Adrenal gland (tissue), 12 donors: Measurements from ENCODE around the gene PTPRE. TPM values are rescaled to one million over a fixed set of nuclear protein-coding genes. Genes with fewer than 3 reads are reported as not detected.

Experiments
- DNase-seq, 7 donors: peaks; one replicate each; pipeline ENCODE4 v3.0.0-alpha.2; 2019 to 2020
- H3K27ac ChIP-seq, 5 donors: fragments of 200-600 bp; sonication (generic) in 4 of 5; 1 replicate in 3 of 5; 2 replicates in 2 of 5; pipeline versions ENCODE4 v1.5.1 to v1.8.0; 2016 to 2020; ENCODE audit warnings: mild to moderate bottlenecking in 1 of 5
- H3K27me3 ChIP-seq: fragments of 200-600 bp; 2 replicates; pipeline ENCODE4 v1.8.0; 2021
- H3K36me3 ChIP-seq, 2 donors: fragments of 200-600 bp; replicated peaks in 1 of 2; 1 replicate in 1 of 2; 2 replicates in 1 of 2; pipeline versions ENCODE4 v1.5.1 to v1.8.0; 2018 to 2022
- H3K4me1 ChIP-seq, 2 donors: fragments of 200-600 bp; replicated peaks in 1 of 2; 1 replicate in 1 of 2; 2 replicates in 1 of 2; pipeline versions ENCODE4 v1.5.1 to v1.8.0; 2018 to 2021
- H3K4me3 ChIP-seq, 4 donors: fragments of 200-600 bp; sonication (generic) in 3 of 4; one replicate each; pipeline ENCODE4 v1.5.1; 2016 to 2018
- H3K9me3 ChIP-seq, 3 donors: fragments of 200-600 bp; sonication (generic) in 1 of 3; replicated peaks in 1 of 3; 1 replicate in 2 of 3; 2 replicates in 1 of 3; pipeline versions ENCODE4 v1.5.1 to v1.8.0; 2016 to 2021
- POLR2A ChIP-seq, 2 donors: fragments of 450-650 bp; IDR thresholded peaks; one replicate each; pipeline ENCODE4 v1.6.1; 2017; ENCODE audit warnings: antibody characterized with exemption in 2 of 2, mild to moderate bottlenecking in 2 of 2, moderate library complexity in 1 of 2
- WGBS, 4 donors: extraction: QIAGEN DNeasy Blood & Tissue Kit in 2 of 4; methylation state at CpG; one replicate each; pipeline versions ENCODE4 v1.1.5 to v1.1.7; 2013 to 2017; 5-methylcytosine and 5-hydroxymethylcytosine counted together
- intact Hi-C, 2 donors: fragments of 100-400 bp; cut with DNase I; formaldehyde crosslinking; loops; one replicate each; pipeline versions ENCODE4 v1.14.1 to v1.15.0; 2022 to 2023
- polyA plus RNA-seq, 3 donors: library from polyadenylated mRNA; stranded (reverse); fragments of 200-250 nt in 2 of 3; fragments of 350-450 nt in 1 of 3; fragmentation: Illumina TruSeq in 1 of 3; extraction: RNeasy Lipid Tissue Mini Kit (QIAGEN cat#74804) in 1 of 3; gene quantifications; one replicate each; pipeline ENCODE4 v1.2.3, GENCODE V29; 2013 to 2014
- total RNA-seq, 9 donors: library from RNA; depleted of rRNA in 4 of 9; stranded (reverse); fragments of >200 nt in 4 of 9; fragments of 120-200 nt in 1 of 9; fragmentation: NEBNext Ultra II Directional in 1 of 9; extraction: Animal tissue kit (Norgen Biotek cat#: 25700) in 1 of 9; gene quantifications; one replicate each; pipeline versions ENCODE4 v1.1.0 to v1.2.4, GENCODE V29; 2013 to 2023
- TF ChIP-seq, protein P1 (sequence below), 6 experiments: fragments of 450-650 bp in 4 of 6; fragments of 200-600 bp in 2 of 6; sonication (generic) in 1 of 6; IDR thresholded peaks; 1 replicate in 5 of 6; 2 replicates in 1 of 6; pipeline versions ENCODE4 v1.5.1 to v1.8.0; 2016 to 2021; ENCODE audit warnings: antibody characterized with exemption in 6 of 6, mild to moderate bottlenecking in 2 of 6, moderate library complexity in 1 of 6
- donor health status: healthy with polysubstance abuse.
- donor health status: Bipolar disorder and iron deficiency.
- donor health status: DM: yes; HTN: yes; CAD: no.
- donor health status: DM: no; HTN: no; CAD: no.
- donor health status: DM: no; HTN: no; CAD: no.
- donor health status: DM: yes; HTN: yes; CAD: no.

The PTPRE gene
- total and polyA plus RNA-seq, 12 donors = 7.6 to 52.8 (median 41.0) TPM

DNA sequence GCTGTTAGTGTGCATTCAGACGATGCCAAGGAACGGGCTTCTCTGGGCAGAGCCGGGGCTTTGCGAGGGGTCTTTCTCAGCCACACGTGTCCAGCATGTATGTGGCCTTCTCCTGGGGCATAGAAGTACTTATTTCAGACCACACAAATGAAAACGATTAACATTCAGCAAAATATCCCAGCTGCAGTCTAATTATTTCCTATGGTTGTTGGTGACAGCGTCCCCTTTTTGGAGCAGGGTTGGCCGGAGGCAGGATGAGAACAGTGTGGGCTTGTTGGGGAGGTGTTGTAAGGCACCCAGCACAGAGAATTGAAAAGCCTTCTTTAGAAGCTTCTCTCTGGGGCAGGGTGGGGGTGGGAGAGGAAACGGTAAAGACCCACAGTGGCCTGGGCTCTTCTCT, 54.2 kb downstream of the PTPRE start:
- Histone ChIP-seq H3K27ac (peak overlapping the region in 1 of 5 donors; percentile 89), H3K4me3 (no peak overlapping the region), H3K27me3 (no peaks in the 10 kb centered on the region), H3K9me3 (no peaks in the 10 kb centered on the region), H3K36me3 (no peaks in the 10 kb centered on the region), H3K4me1 (peaks cover 9 to 16% of the 10 kb centered on the region in 2 donors)
- intact Hi-C loops = no loop called here
- no peak for DNase-seq
- 79 to 86% (median 82%) methylated on average over 9 of the region's 9 CpGs for WGBS, 4 donors
- no peak for TF ChIP-seq POLR2A (IDR thresholded peaks at IDR 0.05)
- TF ChIP-seq, protein P1, sequence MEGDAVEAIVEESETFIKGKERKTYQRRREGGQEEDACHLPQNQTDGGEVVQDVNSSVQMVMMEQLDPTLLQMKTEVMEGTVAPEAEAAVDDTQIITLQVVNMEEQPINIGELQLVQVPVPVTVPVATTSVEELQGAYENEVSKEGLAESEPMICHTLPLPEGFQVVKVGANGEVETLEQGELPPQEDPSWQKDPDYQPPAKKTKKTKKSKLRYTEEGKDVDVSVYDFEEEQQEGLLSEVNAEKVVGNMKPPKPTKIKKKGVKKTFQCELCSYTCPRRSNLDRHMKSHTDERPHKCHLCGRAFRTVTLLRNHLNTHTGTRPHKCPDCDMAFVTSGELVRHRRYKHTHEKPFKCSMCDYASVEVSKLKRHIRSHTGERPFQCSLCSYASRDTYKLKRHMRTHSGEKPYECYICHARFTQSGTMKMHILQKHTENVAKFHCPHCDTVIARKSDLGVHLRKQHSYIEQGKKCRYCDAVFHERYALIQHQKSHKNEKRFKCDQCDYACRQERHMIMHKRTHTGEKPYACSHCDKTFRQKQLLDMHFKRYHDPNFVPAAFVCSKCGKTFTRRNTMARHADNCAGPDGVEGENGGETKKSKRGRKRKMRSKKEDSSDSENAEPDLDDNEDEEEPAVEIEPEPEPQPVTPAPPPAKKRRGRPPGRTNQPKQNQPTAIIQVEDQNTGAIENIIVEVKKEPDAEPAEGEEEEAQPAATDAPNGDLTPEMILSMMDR (IDR thresholded peaks at IDR 0.05) = no peak

GRCh38 chr10:127962205-127962604, 55.3 kb downstream of the PTPRE start:
- Histone ChIP-seq H3K4me1 (peaks cover 9 to 23% of the 10 kb centered on the region in 2 donors), H3K27ac (peak overlapping the region in 1 of 5 donors; percentile 89), H3K36me3 (no peaks in the 10 kb centered on the region), H3K27me3 (no peaks in the 10 kb centered on the region), H3K9me3 (no peaks in the 10 kb centered on the region), H3K4me3 (no peak overlapping the region)
- peak in 6 of 7 donors; percentile 73 to 83 (median 80) for DNase-seq
- TF ChIP-seq POLR2A (IDR thresholded peaks at IDR 0.05) = peak in 1 of 2 donors; percentile 51
- TF ChIP-seq, protein P1 (IDR thresholded peaks at IDR 0.05) = no peak
- 61 to 78% (median 68%) methylated on average over 7 to 13 of the region's 13 CpGs for WGBS, 4 donors
- intact Hi-C loops = no loop called here

- no peaks in the 10 kb centered on the region for H3K36me3 ChIP-seq
- H3K27ac ChIP-seq = peak overlapping the region in 1 of 5 donors; percentile 89
- TF ChIP-seq POLR2A (IDR thresholded peaks at IDR 0.05) = no peak
- TF ChIP-seq, protein P1 (IDR thresholded peaks at IDR 0.05) = no peak
- intact Hi-C loops = no loop called here
- peaks cover 9 to 22% of the 10 kb centered on the region in 2 donors for H3K4me1 ChIP-seq
- no peak overlapping the region for H3K4me3 ChIP-seq
- no peak for DNase-seq
- no peaks in the 10 kb centered on the region for H3K9me3 ChIP-seq
- no peaks in the 10 kb centered on the region for H3K27me3 ChIP-seq
These were observed 56.2 kb downstream of the PTPRE start for GRCh38 chr10:127963136-127963535.

- TF ChIP-seq, protein P1 (IDR thresholded peaks at IDR 0.05) = no peak
- TF ChIP-seq POLR2A (IDR thresholded peaks at IDR 0.05) = peak in 1 of 2 donors; percentile 22
- peak overlapping the region in 1 of 4 donors; percentile 13 for H3K4me3 ChIP-seq
- 31 to 42% (median 38%) methylated on average over 12 of the region's 12 CpGs for WGBS, 4 donors
- H3K36me3 ChIP-seq = no peaks in the 10 kb centered on the region
- intact Hi-C loops = no loop called here
- no peaks in the 10 kb centered on the region for H3K9me3 ChIP-seq
- H3K27ac ChIP-seq = peak overlapping the region in 3 of 5 donors; percentile 28 to 62 (median 53)
- peaks cover 9 to 26% of the 10 kb centered on the region in 2 donors for H3K4me1 ChIP-seq
- peak in 4 of 7 donors; percentile 32 to 55 (median 46) for DNase-seq
- no peaks in the 10 kb centered on the region for H3K27me3 ChIP-seq
These were observed 57.7 kb downstream of the PTPRE start for GRCh38 chr10:127964621-127965020.
